Body of pancreas (tissue), 4 donors: ENCODE results near the gene IL25.

Experiments
- CTCF ChIP-seq, 7 experiments: fragments of 450-650 bp in 4 of 7; fragments of 200-600 bp in 3 of 7; sonication (generic) in 3 of 7; IDR thresholded peaks; one replicate each; pipeline ENCODE4 v1.5.1; 2016 to 2019; ENCODE audit warnings: antibody characterized with exemption in 7 of 7
- POLR2A ChIP-seq, 3 donors: fragments of 450-650 bp; IDR thresholded peaks; one replicate each; pipeline ENCODE4 v1.6.1; 2016; ENCODE audit warnings: antibody characterized with exemption in 3 of 3, mild to moderate bottlenecking in 2 of 3

DNA sequence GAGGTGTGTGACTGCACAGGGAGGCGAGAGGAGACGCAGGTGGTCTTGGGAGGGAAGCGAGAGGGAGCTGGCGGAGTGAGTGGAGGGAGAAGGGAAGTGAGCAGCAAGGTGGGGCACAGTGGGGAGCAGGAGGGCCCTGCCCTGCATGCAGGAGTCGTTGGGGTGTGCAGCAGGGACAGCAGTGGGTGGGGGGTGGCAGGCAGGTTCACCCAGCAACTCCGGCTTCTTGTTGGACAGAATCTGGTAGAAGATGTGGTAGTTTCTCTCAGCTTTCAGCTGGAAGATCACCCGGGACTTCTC is 30.5 kb downstream of the IL25 start:
- TF ChIP-seq POLR2A (IDR thresholded peaks at IDR 0.05) (no peak), CTCF (IDR thresholded peaks at IDR 0.05) (no peak)
